ENCODE data around the gene MYCBPAP. TPM values are rescaled to one million over a fixed set of nuclear protein-coding genes. Genes with fewer than 3 reads are reported as not detected.
A peak's percentile ranks its signal among the peaks of the same experiment; 100 is the strongest.

The MYCBPAP gene
- polyA plus RNA-seq, 3 donors, result not detected

GRCh38 chr17:50462446-50462845 is 45.8 kb upstream of the MYCBPAP start:
- no peaks in the 10 kb centered on the region for H3K9me3 Mint-ChIP-seq
- Histone ChIP-seq H4K20me1 (ENCODE audit: insufficient read depth, low read length) (no peaks in the 10 kb centered on the region), H3K9ac (ENCODE audit: insufficient read depth, low read length, poor library complexity, severe bottlenecking) (no peak overlapping the region), H3K27ac (ENCODE audit: low read depth in 1 of 2, low read length in 2 of 2) (no peak overlapping the region), H3K4me3 (replicated peaks in 1 of 3; ENCODE audit: low read depth in 2 of 3, low read length in 3 of 3) (no peak overlapping the region), H3K4me2 (replicated peaks; ENCODE audit: extremely low read depth, low read length, poor library complexity, severe bottlenecking) (no peak overlapping the region), H3K27me3 (ENCODE audit: control insufficient read depth in 2 of 2, insufficient read depth in 2 of 2, low read length in 2 of 2) (peaks cover 0 to 5% of the 10 kb centered on the region in 2 donors), H3K79me2 (ENCODE audit: insufficient read depth, low read length) (no peaks in the 10 kb centered on the region), H2AFZ (ENCODE audit: insufficient read depth, low read depth, low read length, poor library complexity, severe bottlenecking) (no peak overlapping the region), H3K36me3 (replicated peaks in 1 of 2; ENCODE audit: control insufficient read depth in 1 of 2, insufficient read depth in 2 of 2, low read length in 2 of 2) (no peaks in the 10 kb centered on the region), H3K9me3 (replicated peaks in 1 of 2; ENCODE audit: control insufficient read depth in 1 of 2, insufficient read depth in 1 of 2, low read length in 2 of 2) (no peaks in the 10 kb centered on the region), H3K4me1 (ENCODE audit: control insufficient read depth in 1 of 2, insufficient read depth in 2 of 2, low read length in 2 of 2) (no peaks in the 10 kb centered on the region)
- intact Hi-C loops (cut with micrococcal nuclease), result no loop called here
- no peak for DNase-seq
- H3K4me3 Mint-ChIP-seq, result no peak overlapping the region
- H3K27ac Mint-ChIP-seq, result no peak overlapping the region
- peaks cover 5 to 12% (median 11%) of the 10 kb centered on the region in 3 donors for H3K27me3 Mint-ChIP-seq (ENCODE audit: low read depth in 3 of 3)
- H3K4me1 Mint-ChIP-seq, result peaks cover 5% of the 10 kb centered on the region
- no peak for TF ChIP-seq CTCF (IDR thresholded peaks at IDR 0.05)
- H3K36me3 Mint-ChIP-seq, result no peaks in the 10 kb centered on the region
- 98% methylated on average over 5 of the region's 9 CpGs for WGBS (ENCODE audit: insufficient coverage)

- H3K27ac ChIP-seq (ENCODE audit: low read depth in 1 of 2, low read length in 2 of 2), result no peak overlapping the region
- no peak overlapping the region for H3K4me2 ChIP-seq (replicated peaks; ENCODE audit: extremely low read depth, low read length, poor library complexity, severe bottlenecking)
- H3K4me3 ChIP-seq (replicated peaks in 1 of 3; ENCODE audit: low read depth in 2 of 3, low read length in 3 of 3), result no peak overlapping the region
- Mint-ChIP-seq H3K27me3 (ENCODE audit: low read depth in 3 of 3) (peaks cover 19 to 26% (median 23%) of the 10 kb centered on the region in 3 donors), H3K36me3 (no peaks in the 10 kb centered on the region), H3K4me1 (peaks cover 10% of the 10 kb centered on the region), H3K9me3 (peaks cover 0 to 6% (median 2%) of the 10 kb centered on the region in 7 donors), H3K4me3 (peak overlapping the region in 1 of 2 donors; percentile 6), H3K27ac (no peak overlapping the region)
- DNase-seq, result no peak
- intact Hi-C loops (cut with micrococcal nuclease), result no loop called here
- H2AFZ ChIP-seq (ENCODE audit: insufficient read depth, low read depth, low read length, poor library complexity, severe bottlenecking), result no peak overlapping the region
- H3K36me3 ChIP-seq (replicated peaks in 1 of 2; ENCODE audit: control insufficient read depth in 1 of 2, insufficient read depth in 2 of 2, low read length in 2 of 2), result no peaks in the 10 kb centered on the region
- H3K27me3 ChIP-seq (ENCODE audit: control insufficient read depth in 2 of 2, insufficient read depth in 2 of 2, low read length in 2 of 2), result peaks cover 9 to 21% of the 10 kb centered on the region in 2 donors
- no peak for TF ChIP-seq CTCF (IDR thresholded peaks at IDR 0.05)
- H3K9me3 ChIP-seq (replicated peaks in 1 of 2; ENCODE audit: control insufficient read depth in 1 of 2, insufficient read depth in 1 of 2, low read length in 2 of 2), result no peaks in the 10 kb centered on the region
- H3K79me2 ChIP-seq (ENCODE audit: insufficient read depth, low read length), result no peaks in the 10 kb centered on the region
- WGBS (ENCODE audit: insufficient coverage), result 100% methylated on average over 3 of the region's 3 CpGs
- no peak overlapping the region for H3K9ac ChIP-seq (ENCODE audit: insufficient read depth, low read length, poor library complexity, severe bottlenecking)
- H3K4me1 ChIP-seq (ENCODE audit: control insufficient read depth in 1 of 2, insufficient read depth in 2 of 2, low read length in 2 of 2), result peaks cover 4 to 6% of the 10 kb centered on the region in 2 donors
- H4K20me1 ChIP-seq (ENCODE audit: insufficient read depth, low read length), result no peaks in the 10 kb centered on the region
These were observed 44.1 kb upstream of the MYCBPAP start for GRCh38 chr17:50464121-50464520.
